H1 (cell line): ENCODE measurements around the gene UGT1A8. TPM values are rescaled to one million over a fixed set of nuclear protein-coding genes. Genes with fewer than 3 reads are reported as not detected.

Source experiments
- CTCF ChIA-PET: fragments of 300-600 bp; sonication (Branson Sonifier 250); formaldehyde crosslinking; loops from one replicate; lab custom pipeline; 2021; ENCODE audit not compliant: partially characterized antibody; lab: Charles Lee
- POLR2A ChIA-PET: fragments of 300-600 bp; sonication (Branson Sonifier 250); formaldehyde crosslinking; loops from one replicate; lab custom pipeline; 2021; ENCODE audit warnings: inconsistent platforms; ENCODE audit not compliant: partially characterized antibody; lab: Charles Lee
- DNase-seq, 2 experiments: peaks; one replicate each; pipeline versions ENCODE4 v3.0.0 to v3.0.0-alpha.2; 2010 to 2022; ENCODE audit warnings: low spot score in 2 of 2, low read depth in 1 of 2, mixed read lengths in 1 of 2
- FAIRE-seq: peaks from 2 replicates; lab custom pipeline; 2011; peaks lifted over from hg19 to GRCh38; lab: Jason Lieb, UNC
- H2AFZ ChIP-seq: 2 replicates; pipeline ENCODE4 v1.8.1; 2012; ENCODE audit warnings: low read length, inconsistent platforms
- H2AK5ac ChIP-seq: 2 replicates; pipeline ENCODE4 v1.6.1; 2013; ENCODE audit warnings: low read depth, low read length
- H2BK120ac ChIP-seq: replicated peaks from 2 replicates; pipeline ENCODE3; 2013; ENCODE audit warnings: low read depth, low read length, inconsistent platforms
- H2BK12ac ChIP-seq: 2 replicates; pipeline ENCODE4 v1.6.1; 2013; ENCODE audit warnings: low read depth, low read length
- H2BK15ac ChIP-seq: 2 replicates; pipeline ENCODE4 v1.6.1; 2013; ENCODE audit warnings: low read length
- H2BK20ac ChIP-seq: 2 replicates; pipeline ENCODE4 v1.6.1; 2013; ENCODE audit warnings: low read length
- H2BK5ac ChIP-seq: 2 replicates; pipeline ENCODE4 v1.6.1; 2013; ENCODE audit warnings: low read depth, low read length
- H3K14ac ChIP-seq: 2 replicates; pipeline ENCODE4 v1.6.1; 2013; ENCODE audit warnings: inconsistent platforms; ENCODE audit not compliant: insufficient read length
- H3K18ac ChIP-seq: 2 replicates; pipeline ENCODE4 v1.6.1; 2013; ENCODE audit warnings: low read length; ENCODE audit errors: extremely low read depth
- H3K23ac ChIP-seq: 2 replicates; pipeline ENCODE4 v1.6.1; 2013; ENCODE audit warnings: inconsistent platforms; ENCODE audit not compliant: insufficient read length
- H3K23me2 ChIP-seq: 2 replicates; pipeline ENCODE4 v1.6.1; 2013; ENCODE audit warnings: low read depth, low read length
- H3K27ac ChIP-seq: 2 replicates; pipeline ENCODE4 v1.6.1; 2011; ENCODE audit warnings: low read depth, low read length, inconsistent platforms
- H3K27me3 ChIP-seq, 4 experiments: replicated peaks in 1 of 4; 1 replicate in 1 of 4; 2 replicates in 3 of 4; pipeline versions ENCODE4 v1.6.1 to v1.8.1; 2011 to 2013; ENCODE audit warnings: low read length in 3 of 4, mild to moderate bottlenecking in 3 of 4, inconsistent platforms in 2 of 4, mixed read lengths in 2 of 4, moderate library complexity in 1 of 4; ENCODE audit not compliant: control insufficient read depth in 3 of 4, insufficient read depth in 3 of 4; ENCODE audit errors: extremely low read depth in 1 of 4
- H3K36me3 ChIP-seq, 4 experiments: 2 replicates each; pipeline versions ENCODE4 v1.6.1 to v1.8.1; 2011 to 2013; ENCODE audit warnings: mild to moderate bottlenecking in 4 of 4, low read length in 3 of 4, moderate library complexity in 2 of 4, control low read depth in 1 of 4, inconsistent platforms in 1 of 4; ENCODE audit not compliant: insufficient read depth in 4 of 4, control insufficient read depth in 2 of 4
- H3K4ac ChIP-seq: replicated peaks from 2 replicates; pipeline ENCODE3; 2013; ENCODE audit warnings: low read length, low read depth, mixed read lengths, inconsistent platforms; ENCODE audit not compliant: insufficient read length
- H3K4me1 ChIP-seq, 4 experiments: replicated peaks in 1 of 4; 1 replicate in 1 of 4; 2 replicates in 3 of 4; pipeline versions ENCODE4 v1.6.1 to v1.8.1; 2011 to 2013; ENCODE audit warnings: low read length in 3 of 4, inconsistent platforms in 2 of 4, mixed read lengths in 1 of 4; ENCODE audit not compliant: insufficient read depth in 4 of 4, control insufficient read depth in 3 of 4
- H3K4me2 ChIP-seq, 2 experiments: 2 replicates each; pipeline versions ENCODE4 v1.6.1 to v1.8.1; 2011 to 2013; ENCODE audit warnings: low read depth in 2 of 2, low read length in 2 of 2, control low read depth in 1 of 2, inconsistent platforms in 1 of 2, mild to moderate bottlenecking in 1 of 2; ENCODE audit not compliant: insufficient read depth in 1 of 2
- H3K4me3 ChIP-seq, 4 experiments: fragments of 200-600, 300-600 bp in 1 of 4; sonication (generic), shearing (Covaris generic), sonication (Bioruptor Twin) in 1 of 4; 2 replicates each; pipeline versions ENCODE4 v1.5.1 to v1.8.1; 2011 to 2016; ENCODE audit warnings: low read length in 4 of 4, low read depth in 3 of 4, control low read depth in 2 of 4, inconsistent platforms in 2 of 4, mild to moderate bottlenecking in 2 of 4, mixed read lengths in 1 of 4, moderate library complexity in 1 of 4; ENCODE audit not compliant: insufficient read depth in 2 of 4; ENCODE audit errors: extremely low read depth in 1 of 4
- H3K56ac ChIP-seq: replicated peaks from 2 replicates; pipeline ENCODE3; 2013; ENCODE audit warnings: low read depth, mild to moderate bottlenecking, mixed read lengths, low read length, inconsistent platforms; ENCODE audit not compliant: insufficient read length
- H3K79me1 ChIP-seq: 2 replicates; pipeline ENCODE4 v1.6.1; 2013; ENCODE audit warnings: low read depth, low read length, control low read depth
- H3K79me2 ChIP-seq, 2 experiments: 2 replicates each; pipeline versions ENCODE4 v1.6.1 to v1.8.1; 2012 to 2013; ENCODE audit warnings: low read length in 2 of 2, mild to moderate bottlenecking in 2 of 2, inconsistent platforms in 1 of 2; ENCODE audit not compliant: insufficient read depth in 2 of 2, control insufficient read depth in 1 of 2
- H3K9ac ChIP-seq, 4 experiments: replicated peaks in 1 of 4; 1 replicate in 1 of 4; 2 replicates in 3 of 4; pipeline versions ENCODE4 v1.6.1 to v1.8.1; 2011 to 2013; ENCODE audit warnings: low read depth in 3 of 4, low read length in 3 of 4, control low read depth in 2 of 4, mild to moderate bottlenecking in 2 of 4, moderate library complexity in 2 of 4, inconsistent platforms in 1 of 4; ENCODE audit errors: extremely low read depth in 1 of 4
- H3K9me3 ChIP-seq, 2 experiments: 2 replicates each; pipeline versions ENCODE4 v1.6.1 to v1.8.1; 2012 to 2013; ENCODE audit warnings: mild to moderate bottlenecking in 2 of 2, moderate library complexity in 2 of 2, control low read depth in 1 of 2, inconsistent platforms in 1 of 2, low read depth in 1 of 2, low read length in 1 of 2, mixed read lengths in 1 of 2; ENCODE audit not compliant: insufficient read depth in 2 of 2
- H4K20me1 ChIP-seq, 2 experiments: replicated peaks in 1 of 2; 2 replicates each; pipeline versions ENCODE3 to v1.8.1; 2011 to 2013; ENCODE audit warnings: inconsistent platforms in 2 of 2, low read length in 2 of 2, mild to moderate bottlenecking in 1 of 2; ENCODE audit not compliant: insufficient read depth in 2 of 2, control insufficient read depth in 1 of 2
- H4K5ac ChIP-seq: 2 replicates; pipeline ENCODE4 v1.6.1; 2013; ENCODE audit warnings: low read length, low read depth, mixed read lengths, inconsistent platforms; ENCODE audit not compliant: insufficient read length
- H4K8ac ChIP-seq: 2 replicates; pipeline ENCODE4 v1.8.0; 2013; ENCODE audit warnings: mild to moderate bottlenecking, moderate library complexity, low read length, inconsistent platforms; ENCODE audit not compliant: insufficient read depth; ENCODE audit errors: extremely low read depth
- H4K91ac ChIP-seq: replicated peaks from 2 replicates; pipeline ENCODE3; 2013; ENCODE audit warnings: low read length, mixed read lengths, inconsistent platforms; ENCODE audit not compliant: insufficient read length
- CBX5 ChIP-seq: fragments of 300-800, 300-1000 bp; sonication (generic); IDR thresholded peaks from 2 replicates; pipeline ENCODE4 v1.7.1; 2016; ENCODE audit warnings: antibody characterized with exemption, low read length, low read depth
- CEBPB ChIP-seq: IDR thresholded peaks from 2 replicates; pipeline ENCODE4 v1.6.1; 2012; ENCODE audit warnings: low read depth, low read length
- JUN ChIP-seq: IDR thresholded peaks from 2 replicates; pipeline ENCODE4 v1.6.1; 2011; ENCODE audit warnings: low read depth, mild to moderate bottlenecking, improper control_type of control experiment, low read length
- MAFK ChIP-seq: IDR thresholded peaks from 2 replicates; pipeline ENCODE4 v1.6.1; 2012; ENCODE audit warnings: low read depth, mild to moderate bottlenecking, improper control_type of control experiment, low read length
- PHF8 ChIP-seq: fragments of 200-600 bp; sonication (generic); conservative IDR thresholded peaks from 2 replicates; pipeline ENCODE4 v1.7.1; 2012; ENCODE audit warnings: low read depth, mild to moderate bottlenecking, inconsistent platforms, low read length, moderate library complexity
- SIRT6 ChIP-seq: IDR thresholded peaks from one replicate; pipeline ENCODE4 v1.7.1; 2012; ENCODE audit warnings: low read length, inconsistent platforms
- SP4 ChIP-seq: IDR thresholded peaks from 2 replicates; pipeline ENCODE4 v1.6.1; 2012; ENCODE audit warnings: low read length, inconsistent platforms
- SRF ChIP-seq: IDR thresholded peaks from 2 replicates; pipeline ENCODE4 v1.6.1; 2011; ENCODE audit warnings: mild to moderate bottlenecking, low read depth, low read length, moderate library complexity
- SUZ12 ChIP-seq: fragments of 200-600 bp; sonication (generic); IDR thresholded peaks from 2 replicates; pipeline ENCODE4 v1.6.1; 2012; ENCODE audit warnings: mild to moderate bottlenecking, inconsistent platforms, low read length, moderate library complexity, mixed read lengths
- TAF7 ChIP-seq: optimal IDR thresholded peaks from 2 replicates; pipeline ENCODE3; 2011; ENCODE audit warnings: low read depth, mild to moderate bottlenecking, inconsistent platforms, low read length, moderate library complexity, borderline replicate concordance
- TBP ChIP-seq: IDR thresholded peaks from 2 replicates; pipeline ENCODE4 v1.6.1; 2011; ENCODE audit warnings: low read depth, low read length, improper control_type of control experiment
- TEAD4 ChIP-seq: IDR thresholded peaks from 2 replicates; pipeline ENCODE4 v1.6.1; 2012; ENCODE audit warnings: low read depth, low read length, inconsistent platforms, mixed read lengths
- ZNF274 ChIP-seq: IDR thresholded peaks from 2 replicates; pipeline ENCODE4 v1.7.0; 2012; ENCODE audit warnings: low read length, borderline replicate concordance; ENCODE audit errors: extremely low read depth
- WGBS, 2 experiments: shearing (Covaris generic) in 1 of 2; methylation state at CpG; one replicate each; pipeline versions ENCODE4 v1.1.6 to v1.1.7; 2013 to 2015; ENCODE audit warnings: low lambda C conversion rate in 2 of 2, mixed read lengths in 2 of 2, inconsistent platforms in 1 of 2, low coverage in 1 of 2, missing lambda C conversion rate in 1 of 2; ENCODE audit not compliant: insufficient replicate concordance in 2 of 2, insufficient coverage in 1 of 2, insufficient read length in 1 of 2; ENCODE audit errors: extremely low coverage in 1 of 2, missing lambda C conversion rate in 1 of 2; 5-methylcytosine and 5-hydroxymethylcytosine counted together
- polyA plus RNA-seq, 7 experiments: library from polyadenylated mRNA; depleted of rRNA in 3 of 7; stranded (reverse) in 5 of 7; unstranded in 2 of 7; fragments of >200 nt in 5 of 7; fragments of 200-250 nt in 2 of 7; gene quantifications; 1 replicate in 5 of 7; 2 replicates in 1 of 7; 4 replicates in 1 of 7; pipeline versions ENCODE4 v1.2.1 to v1.2.3, GENCODE V29; 2011 to 2013; ENCODE audit warnings: missing spikeins in 2 of 7, mixed read lengths in 2 of 7
- total RNA-seq: library from RNA; stranded (reverse); fragmentation: NEBNext Ultra II Directional; extraction: Animal tissue kit (Norgen Biotek cat#: 25700); gene quantifications from 2 replicates; pipeline ENCODE4 v1.2.1, GENCODE V29; 2021
- TF ChIP-seq, protein P1 (sequence below): IDR thresholded peaks from 2 replicates; pipeline ENCODE4 v1.6.1; 2012; ENCODE audit warnings: inconsistent platforms

UGT1A8 gene
- total and polyA plus RNA-seq, 2 of the 8 experiments (the other 6 are each of a cell fraction or from before 2014, with no cell fraction given): not detected

DNA sequence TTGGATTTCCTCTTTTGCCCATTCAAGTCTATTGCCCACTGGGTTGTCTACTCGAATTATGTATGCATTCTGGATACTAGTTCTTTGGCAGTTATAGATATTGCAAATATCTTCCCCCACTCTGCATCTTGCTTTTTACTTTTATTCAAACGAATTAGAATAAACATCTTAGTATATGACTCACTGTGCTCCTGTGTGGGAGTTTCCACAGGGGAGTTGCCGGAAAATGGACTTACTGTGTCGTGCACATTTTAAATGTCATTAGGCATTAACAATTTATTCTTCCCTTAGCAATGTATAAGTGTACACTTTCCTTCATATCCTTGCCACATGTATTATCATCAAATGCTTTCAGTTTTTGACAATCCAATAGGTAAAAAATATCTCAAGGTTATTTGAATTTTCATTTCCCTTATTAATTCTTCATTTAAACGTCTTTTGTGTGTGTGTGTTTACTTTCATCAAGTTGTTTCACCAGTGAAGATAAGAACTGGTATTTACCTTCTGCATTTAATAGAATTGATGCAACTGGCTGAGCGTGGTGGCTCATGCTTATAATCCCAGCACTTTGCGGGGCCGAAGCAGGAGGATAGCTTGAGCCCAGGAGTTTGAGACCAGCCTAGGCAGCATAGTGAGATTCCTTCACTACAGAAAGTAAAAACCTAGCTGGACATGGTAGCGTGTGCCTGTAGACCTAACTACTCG lies 90.7 kb downstream of the UGT1A8 start:
- H4K8ac ChIP-seq: no peak overlapping the region
- POLR2A ChIA-PET: interaction anchor here (0.7 kb wide), 1 partner anchor 780 kb away, joined by 3 read pairs; no protein-coding TSS in a partner anchor
- H3K27me3 ChIP-seq: peaks cover 0 to 1% (median 0%) of the 10 kb centered on the region in 4 experiments; a peak in 1 of 7 replicates
- no peaks in the 10 kb centered on the region for H3K23me2 ChIP-seq
- no peak overlapping the region for H3K4me2 ChIP-seq
- H2BK15ac ChIP-seq: no peak overlapping the region
- no peak overlapping the region for H2BK120ac ChIP-seq
- no peak for FAIRE-seq
- H2BK5ac ChIP-seq: no peak overlapping the region
- DNase-seq: no peak
- H3K14ac ChIP-seq: no peak overlapping the region
- H3K79me1 ChIP-seq: no peaks in the 10 kb centered on the region
- no peak overlapping the region for H2BK20ac ChIP-seq
- no peak overlapping the region for H3K23ac ChIP-seq
- H3K79me2 ChIP-seq: no peaks in the 10 kb centered on the region
- no peaks in the 10 kb centered on the region for H3K9me3 ChIP-seq
- no peak overlapping the region for H3K4ac ChIP-seq
- H3K4me3 ChIP-seq: no peak overlapping the region
- no peaks in the 10 kb centered on the region for H3K4me1 ChIP-seq
- H2BK12ac ChIP-seq: no peak overlapping the region
- no peak overlapping the region for H2AK5ac ChIP-seq
- CTCF ChIA-PET: interaction anchor here (0.6 kb wide), 1 partner anchor 11 kb away, joined by 5 read pairs; no protein-coding TSS in a partner anchor
- H3K36me3 ChIP-seq: no peaks in the 10 kb centered on the region
- H3K27ac ChIP-seq: no peak overlapping the region
- no peak overlapping the region for H3K56ac ChIP-seq
- no peak overlapping the region for H2AFZ ChIP-seq
- no peaks in the 10 kb centered on the region for H4K20me1 ChIP-seq
- no peak overlapping the region for H4K5ac ChIP-seq
- no peak overlapping the region for H3K18ac ChIP-seq
- WGBS, 2 experiments: 93% methylated on average over 10 of the region's 10 CpGs; no CpG with 5 or more reads in 1 of the 2 experiments
- no peak overlapping the region for H4K91ac ChIP-seq
- H3K9ac ChIP-seq: no peak overlapping the region
- TF ChIP-seq PHF8: no peak
- TF ChIP-seq SRF: no peak
- TF ChIP-seq TAF7: no peak
- TF ChIP-seq CBX5: no peak
- TF ChIP-seq SP4: no peak
- no peak for TF ChIP-seq MAFK
- no peak for TF ChIP-seq TBP
- TF ChIP-seq, protein P1, sequence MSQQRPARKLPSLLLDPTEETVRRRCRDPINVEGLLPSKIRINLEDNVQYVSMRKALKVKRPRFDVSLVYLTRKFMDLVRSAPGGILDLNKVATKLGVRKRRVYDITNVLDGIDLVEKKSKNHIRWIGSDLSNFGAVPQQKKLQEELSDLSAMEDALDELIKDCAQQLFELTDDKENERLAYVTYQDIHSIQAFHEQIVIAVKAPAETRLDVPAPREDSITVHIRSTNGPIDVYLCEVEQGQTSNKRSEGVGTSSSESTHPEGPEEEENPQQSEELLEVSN: no peak
- TF ChIP-seq CEBPB: no peak
- no peak for TF ChIP-seq TEAD4
- TF ChIP-seq SUZ12: no peak
- TF ChIP-seq ZNF274: no peak
- no peak for TF ChIP-seq JUN
- no peak for TF ChIP-seq SIRT6
